Progenitor cell of endocrine pancreas (in vitro differentiated cells): ENCODE results near the gene ITGA8. TPM values are rescaled to one million over a fixed set of nuclear protein-coding genes. Genes with fewer than 3 reads are reported as not detected.
A peak's percentile ranks its signal among the peaks of the same experiment; 100 is the strongest.

Source experiments
- DNase-seq: peaks from one replicate; pipeline ENCODE4 v3.0.0; 2021; ENCODE audit warnings: low spot score; ENCODE audit not compliant: unreplicated experiment
- H3K27ac Mint-ChIP-seq: 2 replicates; pipeline ENCODE4 v1.8.0; 2021; ENCODE audit warnings: mild to moderate bottlenecking, moderate library complexity, mixed read lengths
- H3K27me3 Mint-ChIP-seq: 2 replicates; pipeline ENCODE4 v1.8.0; 2021; ENCODE audit warnings: mixed read lengths
- H3K36me3 Mint-ChIP-seq: 2 replicates; pipeline ENCODE4 v1.8.0; 2022; ENCODE audit warnings: mixed read lengths; ENCODE audit not compliant: insufficient read depth
- H3K4me1 Mint-ChIP-seq: 2 replicates; pipeline ENCODE4 v1.8.0; 2021; ENCODE audit warnings: low read depth, mixed read lengths
- H3K4me3 Mint-ChIP-seq: 2 replicates; pipeline ENCODE4 v1.8.0; 2021; ENCODE audit warnings: low read depth, mild to moderate bottlenecking, moderate library complexity, mixed read lengths
- H3K9me3 Mint-ChIP-seq: 2 replicates; pipeline ENCODE4 v1.8.0; 2021; ENCODE audit warnings: low read depth, mixed read lengths
- CTCF ChIP-seq: fragments of 200-600 bp; sonication (generic); IDR thresholded peaks from one replicate; pipeline ENCODE4 v1.5.0; 2021; ENCODE audit warnings: antibody characterized with exemption, mild to moderate bottlenecking; ENCODE audit not compliant: unreplicated experiment
- total RNA-seq: library from RNA; stranded (reverse); gene quantifications from 2 replicates; pipeline ENCODE4 v1.2.1, GENCODE V29; 2021

ITGA8 gene
- total RNA-seq, 1 donor from 2014 or later = not detected

GRCh38 chr10:15652117-15652516 is 67.6 kb downstream of the ITGA8 start:
- H3K27me3 Mint-ChIP-seq = no peaks in the 10 kb centered on the region
- DNase-seq = no peak
- H3K4me3 Mint-ChIP-seq = no peak overlapping the region
- H3K36me3 Mint-ChIP-seq = no peaks in the 10 kb centered on the region
- H3K27ac Mint-ChIP-seq = no peak overlapping the region
- H3K9me3 Mint-ChIP-seq = no peaks in the 10 kb centered on the region
- H3K4me1 Mint-ChIP-seq = peaks cover 7% of the 10 kb centered on the region
- TF ChIP-seq CTCF = no peak

GRCh38 chr10:15651175-15651574 is 68.5 kb downstream of the ITGA8 start:
- H3K4me3 Mint-ChIP-seq = no peak overlapping the region
- DNase-seq = no peak
- no peaks in the 10 kb centered on the region for H3K27me3 Mint-ChIP-seq
- H3K9me3 Mint-ChIP-seq = no peaks in the 10 kb centered on the region
- H3K27ac Mint-ChIP-seq = peak overlapping the region; percentile 49
- peaks cover 7% of the 10 kb centered on the region for H3K4me1 Mint-ChIP-seq
- H3K36me3 Mint-ChIP-seq = no peaks in the 10 kb centered on the region
- TF ChIP-seq CTCF = no peak

GRCh38 chr10:15642095-15642494 is 77.6 kb downstream of the ITGA8 start:
- no peak for DNase-seq
- no peaks in the 10 kb centered on the region for H3K36me3 Mint-ChIP-seq
- no peak for TF ChIP-seq CTCF
- no peak overlapping the region for H3K27ac Mint-ChIP-seq
- no peak overlapping the region for H3K4me3 Mint-ChIP-seq
- H3K9me3 Mint-ChIP-seq = no peaks in the 10 kb centered on the region
- peaks cover 6% of the 10 kb centered on the region for H3K27me3 Mint-ChIP-seq
- peaks cover 8% of the 10 kb centered on the region for H3K4me1 Mint-ChIP-seq

DNA sequence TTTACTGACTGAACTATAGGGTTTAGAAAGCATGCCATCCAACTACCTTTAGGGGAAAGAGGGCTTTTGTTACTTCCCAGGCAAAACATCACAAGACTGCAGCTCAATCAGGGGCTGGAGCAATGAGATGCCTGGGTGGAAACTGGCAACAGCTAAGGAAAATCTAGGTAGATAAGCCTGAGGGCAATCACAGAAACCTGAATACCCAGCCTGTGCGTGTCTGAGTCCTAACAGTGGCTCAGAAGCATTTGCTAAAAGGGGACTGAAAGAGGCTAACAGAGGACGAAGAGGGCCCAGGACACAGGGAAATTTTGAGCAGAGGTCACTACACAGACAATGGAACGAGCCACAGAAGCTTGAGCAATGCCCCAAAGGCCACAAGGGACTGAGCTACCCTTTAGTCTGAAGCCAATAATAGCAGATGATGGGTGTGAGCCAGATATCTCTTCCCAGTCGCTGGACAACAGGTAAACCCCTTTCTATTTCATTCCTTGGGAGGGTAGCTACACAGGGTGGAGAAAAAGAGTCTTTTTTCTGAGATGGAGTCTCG is 79.1 kb downstream of the ITGA8 start:
- H3K4me1 Mint-ChIP-seq = peaks cover 8% of the 10 kb centered on the region
- H3K9me3 Mint-ChIP-seq = no peaks in the 10 kb centered on the region
- H3K36me3 Mint-ChIP-seq = no peaks in the 10 kb centered on the region
- H3K4me3 Mint-ChIP-seq = no peak overlapping the region
- no peak for DNase-seq
- no peak for TF ChIP-seq CTCF
- H3K27ac Mint-ChIP-seq = no peak overlapping the region
- peaks cover 6% of the 10 kb centered on the region for H3K27me3 Mint-ChIP-seq

DNA sequence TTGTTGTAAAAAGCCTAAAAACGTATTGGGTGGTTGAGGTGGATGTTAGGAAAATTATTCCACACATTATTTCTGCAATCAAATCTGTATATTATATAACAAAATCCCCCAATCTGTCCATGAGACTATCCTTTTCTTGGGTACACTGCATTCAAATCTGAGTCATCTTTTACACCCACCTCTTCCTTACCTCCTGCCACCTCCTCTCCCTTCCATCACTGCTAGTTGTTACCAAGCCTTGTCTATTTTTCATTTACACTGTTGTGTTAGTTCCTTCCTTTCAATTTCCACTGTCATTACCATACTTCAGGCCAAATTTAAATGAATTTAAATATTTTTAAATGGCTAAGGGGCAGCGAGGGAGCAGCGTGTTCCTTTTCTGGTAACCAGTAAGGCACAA is 83.3 kb downstream of the ITGA8 start:
- DNase-seq = no peak
- no peaks in the 10 kb centered on the region for H3K9me3 Mint-ChIP-seq
- H3K27ac Mint-ChIP-seq = no peak overlapping the region
- no peak overlapping the region for H3K4me3 Mint-ChIP-seq
- peaks cover 4% of the 10 kb centered on the region for H3K4me1 Mint-ChIP-seq
- H3K36me3 Mint-ChIP-seq = no peaks in the 10 kb centered on the region
- peaks cover 14% of the 10 kb centered on the region for H3K27me3 Mint-ChIP-seq
- no peak for TF ChIP-seq CTCF
